NCI-H2196 treated with DMSO at 0.1 percent for 48 hours (cell line): ENCODE results near the gene AVL9.
A peak's percentile ranks its signal among the peaks of the same experiment; 100 is the strongest.
"Not testable (repeated sequence)": the region's sequence is repeated elsewhere in the genome, so short reads cannot be mapped to it uniquely, and the experiment has no call there.

Source experiments
- DNase-seq: peaks from one replicate; lab custom pipeline; 2025; ENCODE audit not compliant: unreplicated experiment; lab: John Stamatoyannopoulos, UW

AVL9 gene

GRCh38 chr7:32495298-32496051 lies at the start of gene AVL9:
Gene AVL9, plus strand, starts transcription at chr7:32495489. Its CDS starts 221 bp downstream, at chr7:32495710.
- DNase-seq: peak; percentile 90

DNA sequence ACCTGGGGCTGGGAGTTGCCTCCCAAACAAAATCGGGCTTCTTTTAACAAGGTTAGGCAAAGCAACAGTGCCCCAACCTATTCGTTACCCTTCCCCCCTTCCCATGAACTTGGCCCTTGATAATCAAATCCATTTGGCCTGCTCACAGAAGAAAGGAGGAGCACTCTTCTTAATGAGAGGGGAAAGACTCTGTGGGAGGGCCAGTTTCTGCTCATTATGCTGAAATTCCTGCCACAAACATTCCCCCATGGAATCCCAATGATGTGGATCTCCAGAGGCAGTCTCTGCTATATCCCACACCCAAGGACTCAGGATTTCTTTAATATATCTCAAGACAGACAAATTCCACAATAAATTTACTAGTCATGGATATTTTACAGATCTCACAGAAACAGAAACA lies 48.1 kb upstream of the AVL9 start:
- DNase-seq: no peak

DNA sequence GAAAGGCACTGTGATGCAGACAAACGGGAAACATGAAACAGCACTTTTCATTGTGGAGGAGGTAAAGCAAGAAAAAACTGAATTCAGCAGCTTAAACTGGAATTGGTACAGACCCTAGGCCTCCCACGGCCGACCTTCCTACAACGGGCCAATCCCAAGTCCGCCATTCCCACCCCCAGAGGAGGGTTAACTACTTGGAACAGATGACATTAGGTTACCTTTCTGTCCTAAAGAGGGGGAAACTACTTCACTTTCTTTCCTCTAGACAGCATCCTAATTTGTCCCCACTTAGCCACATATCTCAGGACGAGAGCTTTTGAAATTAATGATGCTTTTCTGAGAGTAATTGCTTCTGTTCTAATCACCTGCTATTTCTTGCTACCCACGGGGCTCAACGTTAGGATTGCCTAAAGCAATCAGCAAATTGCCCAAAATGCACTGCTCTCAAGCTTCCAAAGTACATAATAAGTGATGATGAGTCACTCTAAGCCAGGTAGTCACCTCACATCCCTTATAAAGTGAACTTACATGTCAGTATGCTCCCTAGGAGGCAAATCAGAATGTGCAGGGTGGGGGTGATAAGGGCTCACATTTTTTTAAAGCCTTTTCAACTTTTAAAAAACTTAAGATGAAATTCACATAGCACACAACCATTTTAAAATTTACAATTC lies 41.8 kb upstream of the AVL9 start:
- DNase-seq: no peak

DNA sequence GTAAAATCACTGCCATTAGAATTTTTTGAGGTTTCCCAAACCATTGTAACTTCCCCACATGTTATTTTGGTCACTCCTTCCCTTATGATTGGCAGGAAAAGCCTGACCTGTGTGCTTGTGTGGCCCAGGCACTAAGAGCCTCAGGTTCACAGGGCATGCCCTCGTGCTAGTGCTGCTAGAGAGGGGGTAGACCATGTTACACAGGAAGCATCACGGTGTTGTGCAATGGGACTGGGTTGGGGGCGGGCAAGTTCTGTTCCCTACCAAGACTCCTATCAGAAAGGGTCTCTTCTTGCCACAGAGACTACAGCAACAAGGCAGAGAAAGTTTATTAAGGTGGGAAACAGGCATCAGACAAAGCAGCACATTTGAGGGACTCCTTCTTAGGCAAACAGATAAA lies 37.3 kb upstream of the AVL9 start:
- DNase-seq: no peak

- no peak for DNase-seq
Observed at GRCh38 chr7:32459788-32460187, 35.5 kb upstream of the AVL9 start.

- DNase-seq: no peak
Observed at GRCh38 chr7:32461484-32461883, 33.8 kb upstream of the AVL9 start.

DNA sequence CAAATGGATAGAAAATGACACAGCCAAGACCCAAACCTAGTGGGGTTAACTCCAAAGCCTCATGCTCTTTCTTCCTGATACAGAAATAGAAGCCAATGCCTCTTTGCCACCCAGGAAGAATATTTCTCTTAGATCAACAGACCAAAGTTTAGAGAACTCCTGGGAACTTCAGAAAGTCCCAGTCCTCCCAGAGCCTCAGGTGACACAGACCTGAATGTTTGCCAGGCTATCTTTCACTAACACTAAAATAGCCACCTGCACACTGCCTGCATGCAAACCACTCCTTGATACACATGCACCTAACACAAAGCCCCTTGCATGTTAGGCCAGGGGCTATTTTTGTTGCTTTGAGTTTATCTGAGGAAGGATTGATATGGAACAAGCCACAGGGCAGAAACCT lies 32.8 kb upstream of the AVL9 start:
- DNase-seq: no peak

DNA sequence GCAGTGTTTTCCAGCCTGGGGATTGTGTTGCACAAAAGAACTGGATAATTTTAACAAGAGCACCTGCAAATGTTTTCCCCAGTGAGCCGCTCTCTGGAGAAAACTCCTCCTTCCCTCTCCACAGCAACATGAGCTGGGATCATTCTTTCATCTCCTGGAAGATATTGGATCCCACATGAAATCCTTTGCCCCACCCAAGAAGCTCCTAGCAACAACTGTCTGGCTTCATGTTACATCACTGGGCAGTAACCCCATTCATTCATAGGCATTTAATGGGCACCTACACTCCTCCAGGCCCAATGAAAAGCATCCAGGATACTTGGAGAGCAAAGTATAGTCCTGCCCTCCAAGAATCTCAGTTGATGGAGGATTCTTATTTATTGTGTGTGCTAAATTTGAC lies 32.3 kb upstream of the AVL9 start:
- DNase-seq: no peak

DNA sequence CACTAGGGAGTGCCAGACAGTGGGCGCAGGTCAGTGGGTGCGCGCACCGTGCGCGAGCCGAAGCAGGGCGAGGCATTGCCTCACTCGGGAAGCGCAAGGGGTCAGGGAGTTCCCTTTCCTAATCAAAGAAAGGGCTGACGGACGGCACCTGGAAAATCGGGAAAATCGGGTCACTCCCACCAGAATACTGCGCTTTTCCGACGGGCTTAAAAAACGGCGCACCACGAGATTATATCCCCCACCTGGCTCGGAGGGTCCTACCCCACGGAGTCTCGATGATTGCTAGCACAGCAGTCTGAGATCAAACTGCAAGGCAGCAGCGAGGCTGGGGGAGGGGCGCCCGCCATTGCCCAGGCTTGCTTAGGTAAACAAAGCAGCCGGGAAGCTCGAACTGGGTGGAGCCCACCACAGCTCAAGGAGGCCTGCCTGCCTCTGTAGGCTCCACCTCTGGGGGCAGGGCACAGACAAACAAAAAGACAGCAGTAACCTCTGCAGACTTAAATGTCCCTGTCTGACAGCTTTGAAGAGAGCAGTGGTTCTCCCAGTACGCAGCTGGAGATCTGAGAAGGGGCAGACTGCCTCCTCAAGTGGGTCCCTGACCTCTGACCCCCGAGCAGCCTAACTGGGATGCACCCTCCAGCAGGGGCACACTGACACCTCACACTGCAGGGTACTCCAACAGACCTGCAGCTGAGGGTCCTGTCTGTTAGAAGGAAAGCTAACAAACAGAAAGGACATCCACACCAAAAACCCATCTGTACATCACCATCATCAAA lies 30.5 kb upstream of the AVL9 start:
- DNase-seq: not testable (repeated sequence)

- DNase-seq: not testable (repeated sequence)
Observed at GRCh38 chr7:32470004-32470403, 25.3 kb upstream of the AVL9 start.

DNA sequence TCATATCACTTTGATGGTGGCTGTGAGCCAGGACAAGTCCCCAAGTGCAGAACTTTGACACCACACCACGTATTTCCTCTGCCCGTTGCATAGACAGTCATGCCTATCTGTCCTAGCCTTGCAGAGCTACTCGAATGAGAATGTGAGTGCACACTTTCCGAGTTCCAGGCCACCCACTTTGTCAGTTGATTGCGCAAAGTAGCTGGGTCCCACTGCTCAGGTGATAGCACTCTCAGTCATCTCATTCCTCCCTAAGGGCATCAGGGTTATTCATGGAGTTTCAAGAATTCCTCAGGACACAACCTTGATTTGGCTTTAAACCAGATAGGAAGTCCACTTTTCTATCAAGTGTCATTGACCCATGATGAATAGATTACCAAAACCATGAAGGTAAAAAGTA lies 24.4 kb upstream of the AVL9 start:
- no peak for DNase-seq

DNA sequence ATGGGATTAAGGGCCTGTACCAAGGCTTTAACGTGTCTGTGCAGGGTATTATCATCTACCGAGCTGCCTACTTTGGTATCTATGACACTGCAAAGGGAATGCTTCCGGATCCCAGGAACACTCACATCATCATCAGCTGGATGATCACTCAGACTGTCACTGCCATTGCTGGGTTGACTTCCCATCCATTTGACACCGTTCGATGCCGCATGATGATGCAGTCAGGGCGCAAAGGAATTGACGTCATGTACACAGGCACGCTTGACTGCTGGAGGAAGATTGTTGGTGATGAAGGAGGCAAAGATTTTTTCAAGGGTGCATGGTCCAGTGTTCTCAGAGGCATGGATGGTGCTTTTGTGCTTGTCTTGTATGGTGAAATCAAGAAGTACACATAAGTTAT lies 23.3 kb upstream of the AVL9 start:
- DNase-seq: no peak

- no peak for DNase-seq
Observed at GRCh38 chr7:32474008-32474407, 21.3 kb upstream of the AVL9 start.

DNA sequence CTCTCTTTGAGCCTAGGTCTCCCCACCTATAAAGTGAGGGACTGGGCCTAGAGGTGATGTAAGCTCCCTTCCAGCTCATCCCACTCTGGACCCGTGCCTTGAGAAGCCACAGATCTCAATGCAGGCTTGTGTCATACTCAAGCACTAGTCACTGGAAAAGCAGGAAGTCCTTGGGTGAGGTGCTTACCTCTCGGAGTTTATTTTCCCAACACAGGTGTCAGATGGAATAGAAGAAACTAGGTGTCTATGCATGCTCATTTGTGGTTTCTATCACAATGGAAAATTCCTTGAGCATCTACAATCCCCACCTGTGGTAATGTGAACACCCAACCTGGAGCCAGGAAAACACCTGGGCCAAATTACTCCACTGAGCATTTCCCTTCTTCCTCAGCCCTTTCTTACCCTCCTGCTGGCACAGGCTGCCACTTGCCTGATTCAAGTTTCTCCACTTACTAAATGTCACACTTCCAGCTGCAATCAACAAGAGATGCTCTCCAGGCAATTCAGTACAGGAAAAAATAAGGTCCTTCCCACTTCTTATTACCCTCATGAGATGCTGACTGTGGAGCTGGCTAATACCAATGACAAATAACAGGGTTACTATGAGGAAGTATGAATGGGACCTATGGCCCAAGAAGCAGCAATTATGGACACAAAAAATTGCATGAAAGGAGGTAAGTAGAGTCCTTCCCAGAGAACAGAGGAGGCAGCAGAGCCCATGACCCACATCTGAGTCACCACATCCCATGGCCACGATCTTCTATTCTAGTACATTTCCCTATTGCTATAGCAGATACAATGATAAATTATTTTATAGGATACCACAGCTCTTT lies 18.3 kb upstream of the AVL9 start:
- DNase-seq: peak; percentile 39

DNA sequence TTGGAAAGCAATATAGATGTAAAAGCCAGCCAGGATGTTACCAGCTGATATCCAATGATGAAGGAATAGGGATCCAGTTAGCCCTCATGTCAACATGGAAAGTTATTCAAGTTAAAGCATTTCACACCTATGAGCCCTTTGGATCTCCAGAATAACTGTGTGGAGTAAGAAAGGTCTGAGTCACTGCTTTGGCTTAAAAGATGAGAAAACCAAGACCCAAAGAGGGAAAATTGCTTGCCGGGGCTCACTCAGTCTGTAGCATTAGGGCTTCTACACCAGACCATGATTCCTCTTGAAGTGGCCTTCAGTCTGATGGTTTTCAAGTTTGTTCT lies 17.7 kb upstream of the AVL9 start:
- DNase-seq: no peak

DNA sequence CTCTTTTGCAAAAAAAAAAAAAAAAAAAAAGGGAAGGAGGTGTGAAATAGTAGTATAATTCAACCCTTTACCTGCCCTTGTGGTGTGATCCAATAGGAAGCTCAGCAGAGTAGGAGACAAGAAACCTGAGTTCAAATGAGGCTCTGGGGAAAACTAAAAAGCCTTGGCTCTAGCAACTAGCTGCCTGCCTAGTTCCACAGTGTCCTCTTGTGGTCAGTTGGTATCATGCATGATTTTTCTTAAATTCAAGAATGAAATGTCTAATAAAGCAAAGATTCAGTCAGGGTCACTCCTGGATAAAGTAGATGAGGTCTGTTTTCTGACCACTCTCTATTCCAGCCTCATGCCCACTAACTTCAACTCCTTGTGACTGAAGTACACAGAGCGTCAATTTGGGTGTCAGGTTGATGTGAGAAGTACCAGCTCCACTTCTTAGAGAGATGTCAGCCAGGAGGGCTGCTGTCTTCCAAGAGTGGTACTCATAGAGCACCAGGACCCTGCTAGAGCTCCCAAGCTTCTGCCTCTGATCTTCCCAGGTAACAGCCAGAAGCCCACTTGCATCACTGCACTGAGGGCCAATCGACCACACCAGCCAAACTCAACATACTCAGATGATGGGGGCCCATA lies 15.6 kb upstream of the AVL9 start:
- DNase-seq: peak; percentile 28

DNA sequence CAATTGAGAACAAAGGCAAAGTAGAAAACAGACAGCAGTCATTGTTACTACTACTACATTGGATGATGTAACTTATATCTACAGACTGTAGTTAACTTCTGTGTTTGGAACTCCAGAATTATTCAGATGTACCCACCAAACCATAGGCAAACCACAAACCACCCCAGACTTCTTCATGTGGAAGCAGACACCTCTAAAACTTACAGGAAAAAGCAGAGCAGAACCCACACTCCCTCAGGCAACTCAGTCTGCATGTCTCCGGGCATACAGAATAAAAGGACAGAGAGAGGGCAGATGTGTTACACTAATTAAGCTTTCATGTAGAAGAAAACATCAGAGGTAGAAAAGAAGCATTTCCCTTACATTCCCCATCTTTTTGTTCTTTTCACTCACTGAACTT lies 14.1 kb upstream of the AVL9 start:
- DNase-seq: no peak

- DNase-seq: no peak
Observed at GRCh38 chr7:32481921-32482320, 13.4 kb upstream of the AVL9 start.

DNA sequence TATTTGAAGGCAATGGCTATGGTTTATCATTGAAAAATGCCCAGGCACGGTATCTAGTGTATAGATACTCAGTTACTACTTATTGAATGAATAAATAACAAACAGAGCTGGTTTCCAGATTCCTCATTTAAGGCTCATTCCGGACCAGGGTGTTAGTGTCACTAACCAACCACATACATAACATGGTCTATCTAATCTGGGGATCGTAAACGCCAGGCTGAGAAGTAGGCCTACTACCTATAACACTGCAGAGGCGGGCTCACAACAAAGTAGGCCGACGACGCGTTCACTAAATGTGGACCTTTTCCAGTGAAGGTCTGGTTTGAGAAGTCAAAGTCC lies 5.5 kb upstream of the AVL9 start:
- DNase-seq: no peak

DNA sequence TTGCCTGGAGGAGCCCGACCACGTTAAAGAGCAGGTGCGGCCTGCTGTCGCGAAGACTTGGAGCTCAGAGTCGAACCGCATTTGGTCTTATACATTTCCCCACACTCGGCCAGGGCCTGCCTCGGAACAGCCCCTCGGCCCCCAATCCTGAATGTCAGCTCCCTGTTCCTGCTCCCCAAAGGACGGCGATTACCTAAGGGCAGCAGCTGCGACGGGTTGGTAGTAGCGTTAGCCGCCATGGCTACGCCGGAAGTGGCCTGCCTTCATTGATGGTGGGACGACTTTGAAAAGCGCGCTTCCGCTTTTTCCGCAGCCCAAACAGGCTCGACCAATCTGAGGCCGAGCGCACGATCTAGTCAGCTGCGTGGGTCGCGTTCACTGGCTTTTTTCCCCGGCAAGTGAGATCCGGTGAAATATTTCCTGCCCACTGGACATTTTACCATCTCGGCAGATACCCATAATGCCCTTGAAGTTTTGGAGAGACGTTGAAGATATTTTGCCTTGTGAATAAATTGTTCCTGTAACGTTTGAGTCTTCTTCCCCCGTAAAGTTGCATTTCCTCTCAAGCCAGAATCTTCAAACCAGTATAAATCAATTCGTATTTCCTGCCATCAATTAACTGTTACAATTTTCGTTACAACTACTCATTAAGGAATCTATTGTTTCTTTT lies 5.0 kb upstream of the AVL9 start, which contains the start of gene LSM5:
TSS of gene LSM5 (minus strand) at position 254 of the 670 bp plus-strand sequence. CDS start at position 239, 15 bp downstream.
- peak; percentile 86 for DNase-seq
